GM23248 (cell line): ENCODE measurements around the gene MAN1C1.

Experiments used
- EZH2 ChIP-seq: fragments of 200-600 bp; sonication (generic); IDR thresholded peaks from 2 replicates; pipeline ENCODE4 v1.6.1; 2018; ENCODE audit warnings: antibody characterized with exemption, mild to moderate bottlenecking; ENCODE audit not compliant: insufficient read depth, poor library complexity, severe bottlenecking
- EZH2phosphoT487 ChIP-seq: fragments of 200-600 bp; sonication (generic); IDR thresholded peaks from 2 replicates; pipeline ENCODE4 v1.6.1; 2018; ENCODE audit warnings: antibody characterized with exemption, moderate library complexity, mild to moderate bottlenecking, low read depth; ENCODE audit not compliant: insufficient read depth

DNA sequence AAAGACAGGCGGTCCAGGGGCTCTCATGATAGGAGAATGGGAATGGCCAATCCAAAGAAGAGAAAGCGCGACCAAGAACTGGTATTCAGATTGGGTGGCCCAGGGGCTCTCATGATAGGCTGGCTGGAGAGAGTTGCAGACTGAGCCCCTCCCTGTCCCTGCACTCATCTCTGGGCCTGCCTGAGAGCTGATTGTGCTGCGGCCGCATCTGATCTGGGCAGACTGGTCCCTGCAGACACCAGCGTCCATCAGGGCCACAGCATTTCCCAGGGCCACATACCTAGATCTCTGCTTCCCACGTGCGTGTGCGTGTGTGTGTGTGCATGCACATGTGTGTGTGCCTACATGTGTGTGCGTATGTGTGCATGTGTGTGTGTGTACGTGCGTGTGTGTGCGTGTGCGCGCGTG is 30.4 kb upstream of the MAN1C1 start:
- TF ChIP-seq EZH2phosphoT487 (no peak), EZH2 (no peak)
